ENCODE results near the gene PHC3.

The PHC3 gene

GRCh38 chr3:170076715-170077238 lies 104.8 kb downstream of the PHC3 start:
- DNase-seq, result no peak

GRCh38 chr3:170075441-170076091 lies 106.0 kb downstream of the PHC3 start:
- no peak for DNase-seq

DNA sequence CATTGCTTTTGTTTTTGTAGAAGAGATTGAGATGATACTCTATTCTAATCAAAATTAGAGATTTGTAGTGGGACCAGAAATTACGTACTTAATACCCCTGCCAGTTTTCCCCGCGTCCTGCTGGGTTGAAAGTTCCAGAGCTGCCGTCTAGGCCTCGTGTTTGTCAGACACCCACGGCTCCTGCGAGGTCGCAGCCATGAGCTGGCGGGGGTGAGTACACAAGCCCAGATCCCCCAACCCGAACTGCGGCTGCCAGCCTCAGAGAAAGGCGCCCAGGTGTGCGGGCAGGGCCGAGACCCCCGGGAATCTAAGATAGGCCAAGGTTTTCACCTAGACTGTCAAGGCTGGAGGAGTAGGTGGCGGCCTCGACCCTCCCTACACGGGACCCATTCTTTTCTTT lies 117.4 kb downstream of the PHC3 start:
- no peak for DNase-seq

DNA sequence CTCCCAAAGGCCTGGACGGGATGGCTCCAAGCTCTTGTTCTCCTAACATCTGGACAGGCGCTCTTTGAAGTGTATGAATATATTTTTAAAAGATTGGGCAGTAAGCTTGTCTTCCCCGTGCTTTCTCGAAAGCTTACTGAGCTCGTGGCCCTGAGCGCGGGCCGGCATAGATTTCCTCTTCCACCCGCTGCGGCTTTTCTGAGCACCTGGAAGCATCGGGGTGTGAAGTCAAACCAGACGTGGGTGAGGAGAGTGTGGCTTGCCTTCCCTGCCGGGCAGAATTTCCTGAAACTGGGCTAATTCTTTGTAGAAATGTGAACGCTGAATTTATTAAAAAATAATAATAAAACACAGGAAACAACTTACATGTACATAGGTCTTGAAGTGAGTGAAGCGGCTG lies 117.8 kb downstream of the PHC3 start:
- no peak for DNase-seq

GRCh38 chr3:170062769-170063168 lies 118.8 kb downstream of the PHC3 start:
- no peak for DNase-seq

DNA sequence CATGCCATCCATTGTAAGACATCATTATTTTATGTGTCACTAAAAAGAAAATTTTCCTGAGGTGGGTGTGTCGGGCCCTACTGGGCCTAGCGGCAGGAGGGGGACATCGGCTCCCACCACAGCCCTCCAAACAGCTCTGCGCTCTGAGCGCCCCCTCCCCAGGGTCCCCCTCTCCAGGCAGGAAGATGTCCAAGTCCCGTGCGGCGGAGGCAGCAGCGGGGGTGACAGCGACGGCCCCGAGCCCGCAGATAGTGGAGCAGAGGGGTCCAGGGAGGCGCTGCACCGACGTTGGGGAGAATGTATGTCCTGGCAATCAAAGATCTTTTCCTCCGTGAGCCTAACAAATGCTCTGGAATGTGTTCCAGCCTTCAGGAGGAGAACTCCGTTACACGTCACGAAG lies 119.5 kb downstream of the PHC3 start:
- no peak for DNase-seq

DNA sequence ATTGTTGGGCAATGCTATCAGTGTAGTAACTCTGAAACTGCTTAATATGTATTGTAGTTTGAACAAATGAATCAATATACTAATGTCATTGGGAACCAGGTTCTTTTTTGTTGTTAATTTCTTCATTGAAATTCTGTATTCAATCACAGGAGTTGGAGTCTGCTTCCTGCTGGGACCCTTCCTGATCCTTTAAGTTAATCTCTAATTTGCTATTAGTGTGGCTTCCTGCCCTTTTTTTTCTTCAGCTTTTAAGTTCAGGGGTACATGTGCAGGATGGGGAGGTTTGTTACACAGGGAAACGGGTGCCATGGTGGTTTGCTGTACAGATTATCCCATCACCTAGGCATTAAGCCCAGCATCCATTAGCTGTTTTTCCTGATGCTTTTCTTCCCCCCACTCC lies 122.1 kb downstream of the PHC3 start:
- no peak for DNase-seq

- DNase-seq, result no peak
Observed at GRCh38 chr3:170058127-170058526, 123.4 kb downstream of the PHC3 start.

DNA sequence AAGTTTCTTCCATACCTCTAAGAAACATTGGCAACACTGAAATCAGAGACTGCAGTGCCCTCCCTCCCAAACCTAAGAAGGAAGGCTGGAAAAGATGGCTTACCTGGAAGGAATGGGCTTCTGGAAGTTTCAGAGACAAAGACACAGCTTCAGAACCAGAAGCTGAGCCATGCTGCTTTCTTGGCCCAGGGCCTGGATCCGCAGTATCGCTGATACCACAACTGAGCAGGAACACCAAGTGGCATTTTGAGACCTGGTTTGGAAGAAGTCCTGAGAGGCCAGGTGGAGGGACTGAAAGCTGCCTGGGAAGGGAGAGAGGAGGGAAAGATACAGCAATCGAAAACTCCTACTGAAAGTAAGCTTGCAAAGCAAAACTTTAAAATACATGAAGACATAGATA lies 124.0 kb downstream of the PHC3 start:
- DNase-seq, result no peak

- no peak for DNase-seq
Observed at GRCh38 chr3:170056710-170057454, 124.7 kb downstream of the PHC3 start.

GRCh38 chr3:170055209-170055608 lies 126.3 kb downstream of the PHC3 start:
- no peak for DNase-seq

GRCh38 chr3:170054204-170054603 lies 127.3 kb downstream of the PHC3 start:
- DNase-seq, result no peak

DNA sequence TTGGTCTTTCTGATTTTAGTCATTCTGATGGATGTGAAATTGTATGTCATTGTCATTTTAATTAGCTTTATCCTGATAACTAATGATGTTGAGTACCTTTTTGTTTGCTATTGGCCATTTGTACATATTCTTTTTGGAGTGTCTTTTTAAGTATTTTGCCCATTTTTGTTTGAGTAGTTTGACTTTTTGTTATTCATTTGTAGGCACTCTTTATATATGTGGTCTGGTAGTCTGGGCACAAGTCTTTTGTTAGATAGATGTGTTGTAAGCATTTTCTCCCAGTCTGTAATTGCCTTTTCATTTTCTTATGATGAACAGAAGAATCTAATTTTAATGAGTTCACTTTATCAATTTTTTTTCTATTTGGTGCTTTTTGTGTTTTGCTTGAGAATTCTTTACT lies 129.1 kb downstream of the PHC3 start:
- no peak for DNase-seq

GRCh38 chr3:170050753-170051152 lies 130.8 kb downstream of the PHC3 start:
- DNase-seq, result no peak

DNA sequence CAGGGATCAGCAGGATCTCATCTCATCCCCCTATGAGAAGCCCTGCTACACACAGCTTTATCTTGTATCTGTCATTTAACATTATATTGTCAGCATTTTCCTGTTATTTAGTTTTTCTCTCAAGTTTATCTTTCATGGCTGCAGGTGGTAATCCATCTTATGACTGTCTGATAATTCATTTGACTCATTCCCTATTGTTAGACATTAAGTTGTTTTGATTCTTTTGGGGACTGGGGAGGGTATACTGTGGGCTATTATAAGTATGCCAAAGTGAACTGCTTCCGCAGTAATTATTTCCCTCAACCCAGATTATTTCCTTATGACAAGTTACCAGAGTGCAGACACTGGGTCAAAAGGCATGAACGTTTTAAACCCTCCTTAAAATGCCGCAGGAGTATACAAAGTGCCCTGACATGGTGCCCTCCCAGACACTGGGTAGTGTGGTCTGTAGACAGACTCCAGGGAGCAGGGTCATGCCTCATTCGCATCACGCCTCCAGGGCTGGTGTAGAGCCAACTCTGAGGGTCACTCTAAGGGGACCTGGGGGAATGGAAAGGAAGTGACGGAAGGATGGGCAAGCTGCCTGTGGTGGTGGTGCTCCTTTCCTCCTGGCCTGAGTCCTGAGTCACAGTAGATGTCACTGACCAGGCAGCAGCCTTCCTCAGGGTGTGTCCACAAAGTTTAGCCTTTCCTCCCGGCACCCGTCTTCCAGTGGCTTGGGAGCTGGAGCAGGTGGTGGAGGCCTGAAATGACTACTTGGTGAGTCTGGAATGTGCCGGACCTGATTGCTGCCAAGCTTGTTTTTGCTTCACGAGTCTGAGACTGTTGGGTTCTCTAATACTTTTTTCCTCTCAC lies 132.2 kb downstream of the PHC3 start:
- no peak for DNase-seq

GRCh38 chr3:170047133-170047404 lies 134.5 kb downstream of the PHC3 start:
- DNase-seq, result no peak

DNA sequence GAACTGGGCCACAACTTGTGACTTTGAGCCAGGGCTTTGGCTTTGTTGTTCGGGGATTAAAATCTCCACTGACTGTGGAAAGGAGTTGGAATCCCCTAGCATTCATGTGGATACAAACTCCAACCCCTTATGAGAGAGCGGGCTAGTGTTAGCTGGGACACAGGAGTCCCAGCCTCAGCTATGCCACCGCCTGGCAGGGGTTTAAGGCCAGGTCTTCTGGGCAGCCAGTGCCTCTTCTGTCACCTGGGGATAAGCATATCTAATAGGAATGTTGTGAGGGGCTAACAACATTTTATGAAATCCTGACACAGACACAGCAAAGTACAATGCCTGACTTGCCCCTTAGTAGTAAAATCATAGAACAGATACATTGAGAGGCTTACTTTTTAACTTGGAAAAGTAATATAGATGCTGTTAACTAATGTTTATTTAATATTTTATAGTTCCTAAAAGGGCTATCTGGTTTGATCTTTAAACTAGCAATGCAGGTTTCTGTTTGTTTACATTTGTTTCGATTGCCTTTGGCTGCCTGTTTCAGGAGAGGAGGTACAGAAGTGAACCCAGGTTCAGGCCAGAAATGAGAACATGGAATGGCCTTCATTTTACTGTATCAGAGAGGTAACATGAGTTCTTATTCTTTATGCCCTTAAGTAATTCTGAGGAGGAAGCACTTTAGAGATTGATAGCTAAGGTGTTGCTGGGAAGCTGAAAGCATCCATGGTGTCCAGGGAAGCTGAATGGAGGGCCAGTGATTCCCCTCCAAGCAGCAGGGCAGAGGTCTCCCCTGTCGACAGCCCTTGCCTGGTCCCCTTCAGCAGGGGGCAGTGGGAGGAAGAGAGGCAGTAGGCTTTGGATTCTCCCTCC lies 135.0 kb downstream of the PHC3 start:
- no peak for DNase-seq

GRCh38 chr3:170044795-170045244 lies 136.7 kb downstream of the PHC3 start:
- no peak for DNase-seq

DNA sequence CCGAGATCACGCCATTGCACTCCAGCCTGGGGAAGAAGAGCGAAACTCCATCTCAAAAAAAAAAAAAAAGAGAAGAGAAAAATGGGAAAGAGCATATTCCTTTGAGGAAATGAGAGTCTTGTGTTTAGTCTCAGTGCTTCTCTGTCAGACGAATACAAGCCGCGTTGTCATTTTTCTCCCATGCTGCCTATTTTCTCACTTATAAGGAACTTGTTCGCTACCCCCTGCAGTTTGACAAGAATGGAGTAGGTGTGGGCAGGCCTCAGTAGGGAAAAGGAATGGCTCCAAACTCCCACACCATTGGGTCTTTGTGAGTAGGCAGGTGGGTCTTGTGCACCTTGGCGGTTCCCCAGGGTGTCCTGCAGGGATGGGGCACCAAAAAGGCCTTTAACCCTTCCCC lies 137.3 kb downstream of the PHC3 start:
- no peak for DNase-seq

DNA sequence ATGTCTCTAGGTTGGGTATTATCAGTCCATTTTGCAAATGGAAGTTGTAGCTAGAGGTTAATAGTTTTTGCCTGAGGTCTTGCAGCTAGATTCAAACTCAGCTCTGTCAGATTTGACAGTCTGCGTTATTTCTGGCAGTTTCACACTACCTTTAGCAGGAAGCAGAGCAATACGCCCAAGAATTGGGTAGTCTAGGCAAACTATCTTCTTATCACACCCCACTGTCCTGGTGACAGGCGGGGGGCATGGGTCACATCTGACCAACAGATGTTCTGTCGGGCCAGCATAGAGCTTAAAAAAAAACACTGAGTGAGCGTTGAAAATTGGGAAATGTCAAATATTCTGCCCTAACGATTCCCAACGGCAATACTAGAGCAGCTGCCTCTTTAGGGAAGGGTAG lies 138.0 kb downstream of the PHC3 start:
- DNase-seq, result no peak

- no peak for DNase-seq
Observed at GRCh38 chr3:170040418-170040817, 141.1 kb downstream of the PHC3 start.

DNA sequence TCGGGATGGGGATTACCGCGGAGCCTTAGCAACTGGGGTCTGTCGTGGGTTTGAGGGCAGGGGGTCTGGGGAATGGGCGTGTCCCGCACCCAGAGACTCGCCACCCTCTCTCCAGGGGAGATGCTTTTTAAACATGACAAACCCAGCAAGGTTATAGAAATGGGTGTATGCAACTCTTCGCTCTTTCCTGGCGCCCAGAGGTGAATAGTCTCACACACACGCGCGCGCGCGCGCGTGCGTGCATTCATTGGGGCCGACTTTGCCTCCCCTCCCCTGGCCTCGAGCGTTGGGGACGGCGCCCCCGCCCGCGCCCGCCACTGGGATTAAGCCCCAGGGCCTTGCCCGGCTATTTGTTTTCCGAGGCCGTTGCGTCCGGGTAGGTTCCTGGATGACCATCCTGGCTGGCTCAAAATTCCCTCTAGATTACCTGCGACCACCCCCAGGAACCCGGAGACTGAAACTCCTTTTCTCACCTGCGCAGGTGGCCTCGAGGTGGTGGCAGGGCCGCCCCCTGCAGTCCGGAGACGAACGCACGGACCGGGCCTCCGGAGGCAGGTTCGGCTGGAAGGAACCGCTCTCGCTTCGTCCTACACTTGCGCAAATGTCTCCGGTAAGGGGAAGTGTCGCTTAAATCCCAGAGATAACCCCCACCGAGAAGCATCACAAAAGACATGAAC lies 143.0 kb downstream of the PHC3 start:
- peak; percentile 31 for DNase-seq

Data from NCI-H2029 (cell line).